Diencephalon (tissue), 1 donor: ENCODE measurements around the gene ATP5MC3. TPM values are rescaled to one million over a fixed set of nuclear protein-coding genes. Genes with fewer than 3 reads are reported as not detected.

Source experiments
- small RNA-seq: library from RNA; depleted of rRNA; stranded (forward); fragments of <200 nt; gene quantifications from one replicate; pipeline ENCODE3, GENCODE V24; 2014
- total RNA-seq: library from RNA; depleted of rRNA; stranded (reverse); fragments of >200 nt; gene quantifications from one replicate; pipeline ENCODE4 v1.2.3, GENCODE V29; 2014

ATP5MC3 gene
- total RNA-seq, result 108 TPM

DNA sequence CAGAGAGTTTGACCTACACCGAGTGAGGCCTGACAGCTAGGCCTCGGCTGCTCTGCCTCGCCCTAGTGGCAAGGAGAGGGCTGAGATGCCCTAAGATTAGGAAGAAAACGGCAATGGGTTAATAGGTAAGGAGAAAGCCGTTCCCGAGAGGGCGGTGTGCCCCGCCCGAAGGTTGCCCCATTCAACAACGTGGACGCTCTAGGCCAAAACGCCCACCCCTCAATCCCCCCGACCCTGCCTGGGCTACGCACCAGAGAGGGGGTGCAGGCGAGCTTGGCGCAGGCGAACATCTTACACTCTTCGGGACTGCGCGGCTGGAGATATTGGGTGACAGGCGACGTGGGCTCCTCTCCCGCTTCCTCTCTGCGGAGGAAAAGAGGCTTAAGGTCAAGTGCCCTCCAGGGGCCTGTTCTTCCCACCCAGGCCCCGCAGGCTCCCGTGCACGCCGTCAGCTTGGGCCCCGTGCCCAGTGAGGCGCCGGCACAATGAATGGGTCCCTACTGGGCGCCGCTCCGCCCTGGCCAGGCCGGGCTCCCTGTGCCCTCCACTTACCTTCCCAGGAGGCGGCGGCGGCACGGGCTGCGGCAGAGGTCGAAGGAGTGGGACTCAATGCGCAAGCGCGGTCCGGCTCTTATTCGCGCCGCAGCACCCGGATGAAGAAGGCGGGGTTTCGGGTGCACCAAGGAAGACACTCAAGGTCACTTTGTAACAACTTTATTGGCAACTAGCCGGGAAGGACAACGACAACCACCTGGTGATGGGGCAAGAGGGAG, at the start of gene ATP5MC3:
ATP5MC3 (minus strand) TSS at position 607 of the 773 bp plus-strand sequence; CDS start at position 290, 317 bp downstream.

DNA sequence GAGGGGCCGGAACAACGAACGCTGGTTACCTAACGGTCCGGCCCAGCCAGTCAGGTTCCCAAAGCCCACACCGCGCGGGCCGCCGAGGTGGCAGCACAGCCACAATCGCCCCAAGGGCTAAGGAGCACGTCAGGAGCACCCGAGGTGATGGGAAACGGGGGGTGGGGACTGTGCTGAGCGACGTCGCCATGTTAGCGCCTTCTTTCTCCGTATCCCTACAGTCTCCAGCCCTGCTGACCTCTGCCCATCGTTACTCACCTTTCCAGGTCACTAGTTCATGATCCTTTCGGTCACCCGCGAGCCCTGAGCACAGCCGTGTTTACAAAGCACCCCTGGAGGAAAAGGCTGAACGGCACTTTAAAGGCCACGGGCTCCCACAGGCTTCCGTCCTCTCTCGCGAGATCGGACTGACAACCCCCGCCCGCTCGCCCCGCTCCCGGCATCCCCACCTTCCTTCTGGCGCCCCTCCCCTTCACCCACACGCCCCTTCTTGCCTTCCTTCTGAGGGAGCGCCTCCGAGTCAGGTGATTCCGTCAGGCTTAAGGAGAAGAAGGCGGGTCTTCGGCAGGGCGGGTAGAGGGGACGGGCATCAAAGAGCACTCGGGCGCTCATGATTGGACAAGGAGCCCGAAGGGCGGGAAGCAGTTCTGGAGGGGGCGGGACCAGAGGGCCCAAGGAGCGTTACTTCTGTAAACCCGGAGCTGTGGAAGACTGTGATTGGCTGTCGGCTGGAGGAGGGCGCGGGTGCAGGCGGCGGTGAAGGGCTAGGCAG, 13.5 kb downstream of the ATP5MC3 start, which contains the start of gene ATF2:
ATF2 (minus strand) TSS at position 412 of the 772 bp plus-strand sequence. CDS start 31,760 bp downstream, outside the sequence.

Small RNAs within 50 kb of the gene (small RNA-seq; reads per million reads assigned to genes)
- gene MIR933, result not detected

Other genes starting within 250 kb of the ATP5MC3 start
- gene CHN1, start 176.3 kb downstream of the ATP5MC3 start, total RNA-seq, result 99.7 TPM
- gene ATF2, start 13.5 kb downstream of the ATP5MC3 start, total RNA-seq, result 158 TPM